ENCODE data around the gene CLDN22.

GRCh38 chr4:183286590-183287308 is 33.3 kb downstream of the CLDN22 start:
- TF ChIP-seq CTCF (IDR thresholded peaks at IDR 0.05; ENCODE audit: borderline replicate concordance, extremely low read depth, low read length, poor library complexity, severe bottlenecking) (no peak), EZH2 (IDR thresholded peaks at IDR 0.05; ENCODE audit: borderline replicate concordance, low read depth, low read length, severe bottlenecking) (no peak)

All from DND-41 (cell line).